Measurements from ENCODE around the gene HOMER2. TPM values are rescaled to one million over a fixed set of nuclear protein-coding genes. Genes with fewer than 3 reads are reported as not detected.

HOMER2 gene
- total and polyA plus RNA-seq, 12 donors = 12.3 to 64.4 (median 43.2) TPM

- 71 to 78% methylated on average over 7 of the region's 7 CpGs for WGBS, 2 donors
- intact Hi-C loops (cut with DNase I) = loop anchor here in 5 of 10 donors (2.0 to 5.0 kb wide), 2 partner anchors 79 to 157 kb away; no protein-coding TSS in a partner anchor
- peaks cover 0 to 19% (median 14%) of the 10 kb centered on the region in 9 donors for H3K4me1 ChIP-seq
- DNase-seq (no peak), ATAC-seq (no peak)
- no peak overlapping the region for H3K4me3 ChIP-seq
- TF ChIP-seq, protein P1, sequence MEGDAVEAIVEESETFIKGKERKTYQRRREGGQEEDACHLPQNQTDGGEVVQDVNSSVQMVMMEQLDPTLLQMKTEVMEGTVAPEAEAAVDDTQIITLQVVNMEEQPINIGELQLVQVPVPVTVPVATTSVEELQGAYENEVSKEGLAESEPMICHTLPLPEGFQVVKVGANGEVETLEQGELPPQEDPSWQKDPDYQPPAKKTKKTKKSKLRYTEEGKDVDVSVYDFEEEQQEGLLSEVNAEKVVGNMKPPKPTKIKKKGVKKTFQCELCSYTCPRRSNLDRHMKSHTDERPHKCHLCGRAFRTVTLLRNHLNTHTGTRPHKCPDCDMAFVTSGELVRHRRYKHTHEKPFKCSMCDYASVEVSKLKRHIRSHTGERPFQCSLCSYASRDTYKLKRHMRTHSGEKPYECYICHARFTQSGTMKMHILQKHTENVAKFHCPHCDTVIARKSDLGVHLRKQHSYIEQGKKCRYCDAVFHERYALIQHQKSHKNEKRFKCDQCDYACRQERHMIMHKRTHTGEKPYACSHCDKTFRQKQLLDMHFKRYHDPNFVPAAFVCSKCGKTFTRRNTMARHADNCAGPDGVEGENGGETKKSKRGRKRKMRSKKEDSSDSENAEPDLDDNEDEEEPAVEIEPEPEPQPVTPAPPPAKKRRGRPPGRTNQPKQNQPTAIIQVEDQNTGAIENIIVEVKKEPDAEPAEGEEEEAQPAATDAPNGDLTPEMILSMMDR (IDR thresholded peaks at IDR 0.05) = no peak
- H3K36me3 ChIP-seq = peaks cover 0 to 7% (median 0%) of the 10 kb centered on the region in 9 donors
- no peak overlapping the region for H3K27ac ChIP-seq
- H3K9me3 ChIP-seq = no peaks in the 10 kb centered on the region
- no peaks in the 10 kb centered on the region for H3K27me3 ChIP-seq
Observed at GRCh38 chr15:82845686-82846085, 106.8 kb downstream of the HOMER2 start.

DNA sequence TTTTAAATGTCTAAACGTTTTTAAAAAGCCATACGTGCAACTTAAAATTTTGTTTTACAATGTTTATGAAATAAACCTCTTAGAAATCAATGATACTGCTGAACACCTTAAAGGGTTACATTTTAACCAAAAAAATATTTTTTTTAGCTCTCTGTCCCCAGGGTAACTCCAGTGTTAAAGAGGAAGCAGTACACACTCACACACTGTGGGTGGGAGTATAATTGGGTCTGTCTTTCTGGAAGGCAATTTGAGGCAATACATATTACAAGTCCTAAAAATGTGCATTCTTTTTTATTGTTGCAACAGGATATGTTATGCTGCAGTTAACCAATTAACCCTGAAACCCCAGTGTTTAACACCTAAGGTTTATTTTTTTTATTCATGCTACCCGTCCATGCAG lies 109.0 kb downstream of the HOMER2 start:
- TF ChIP-seq, protein P1 (IDR thresholded peaks at IDR 0.05) = no peak
- Histone ChIP-seq H3K4me3 (no peak overlapping the region), H3K27me3 (no peaks in the 10 kb centered on the region), H3K4me1 (peaks cover 0 to 6% (median 0%) of the 10 kb centered on the region in 9 donors), H3K27ac (no peak overlapping the region), H3K9me3 (peaks cover 0 to 4% (median 0%) of the 10 kb centered on the region in 11 donors), H3K36me3 (peaks cover 0 to 8% (median 0%) of the 10 kb centered on the region in 9 donors)
- ATAC-seq (no peak), DNase-seq (no peak)
- intact Hi-C loops (cut with DNase I) = loop anchor here in 1 of 10 donors (5.0 kb wide), 1 partner anchor 309 kb away; no protein-coding TSS in a partner anchor
- 86 to 89% methylated on average over 3 of the region's 3 CpGs for WGBS, 2 donors

GRCh38 chr15:82840166-82840565 lies 112.4 kb downstream of the HOMER2 start:
- Histone ChIP-seq H3K27me3 (no peaks in the 10 kb centered on the region), H3K9me3 (peaks cover 0 to 4% (median 0%) of the 10 kb centered on the region in 11 donors), H3K4me3 (no peak overlapping the region), H3K36me3 (peaks cover 0 to 42% (median 27%) of the 10 kb centered on the region in 9 donors), H3K4me1 (peaks cover 0 to 6% (median 0%) of the 10 kb centered on the region in 9 donors), H3K27ac (no peak overlapping the region)
- intact Hi-C loops (cut with DNase I) = loop anchor here in 1 of 10 donors (5.0 kb wide), 1 partner anchor 312 kb away; no protein-coding TSS in a partner anchor
- 92 to 96% methylated on average over 4 of the region's 4 CpGs for WGBS, 2 donors
- ATAC-seq = no peak
- DNase-seq = no peak
- TF ChIP-seq, protein P1 (IDR thresholded peaks at IDR 0.05) = no peak

- H3K36me3 ChIP-seq = peaks cover 0 to 52% (median 37%) of the 10 kb centered on the region in 9 donors
- no peak for ATAC-seq
- intact Hi-C loops (cut with DNase I) = no loop called here
Observed at GRCh38 chr15:82839136-82839535, 113.4 kb downstream of the HOMER2 start.

More at GRCh38 chr15:82839136-82839535, 113.4 kb downstream of the HOMER2 start:
- peaks cover 0 to 4% (median 0%) of the 10 kb centered on the region in 11 donors for H3K9me3 ChIP-seq
- H3K27me3 ChIP-seq = no peaks in the 10 kb centered on the region
- DNase-seq = no peak
- H3K4me3 ChIP-seq = no peak overlapping the region
- H3K4me1 ChIP-seq = no peaks in the 10 kb centered on the region
- TF ChIP-seq, protein P1 (IDR thresholded peaks at IDR 0.05) = no peak
- H3K27ac ChIP-seq = no peak overlapping the region

All from heart right ventricle (tissue), 16 donors.